Stimulated activated CD8-positive, alpha-beta memory T cell treated with anti-CD3 and anti-CD28 coated beads, Interleukin-12 subunit alpha, Interleukin-12 subunit beta, amount 100 ng/mL, for 24 hours (primary cell): ENCODE measurements around the gene VPREB3.

Source experiments
- DNase-seq: peaks from one replicate; pipeline ENCODE4 v3.0.0-alpha.2; 2020; ENCODE audit errors: extremely low read depth

Gene VPREB3

DNA sequence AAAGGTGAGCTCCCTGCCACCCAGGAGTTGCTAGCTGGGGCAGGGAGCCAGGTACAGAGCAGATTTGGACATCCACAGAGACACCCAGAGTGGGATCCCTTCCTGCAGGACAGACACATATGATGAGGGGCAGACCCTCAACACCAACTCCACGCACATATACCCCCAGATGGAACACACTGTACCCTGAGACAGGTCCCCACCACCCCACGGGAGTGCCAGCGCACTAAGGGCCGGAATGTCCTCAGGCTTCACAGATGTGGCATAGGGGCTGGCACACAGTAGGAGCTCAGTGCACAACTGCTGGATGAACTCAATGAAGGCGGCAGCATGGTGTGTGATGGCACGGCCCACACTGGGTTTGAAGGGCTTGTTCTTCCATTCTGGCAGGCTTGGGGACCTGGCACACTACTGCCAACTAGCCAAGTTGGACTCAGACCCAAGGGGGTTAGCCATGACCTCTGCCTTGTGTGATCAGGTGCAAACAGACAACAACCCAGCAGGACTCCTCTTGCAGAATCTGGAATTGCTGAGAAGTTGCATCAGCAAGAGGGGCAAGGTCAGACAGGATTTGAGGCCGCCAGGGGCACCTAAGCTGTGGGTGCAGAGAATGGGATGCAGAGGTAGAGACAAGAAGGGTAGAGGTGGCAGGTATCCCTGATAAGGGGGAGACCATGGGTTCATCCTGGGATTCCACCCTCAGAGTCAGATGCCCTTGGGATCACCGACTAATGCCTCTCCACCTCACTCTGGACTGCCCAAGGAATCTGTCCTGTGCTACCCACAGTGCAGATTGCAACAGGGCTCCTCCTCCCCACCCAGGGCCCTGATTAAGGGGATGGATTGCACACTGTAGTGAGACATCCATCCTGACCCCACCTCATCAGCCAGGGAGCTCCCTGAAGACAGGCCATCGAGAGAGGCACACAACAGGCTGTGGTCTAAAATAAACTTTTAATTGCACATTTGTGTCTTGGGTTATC is 11.0 kb upstream of the VPREB3 start:
- no peak for DNase-seq

DNA sequence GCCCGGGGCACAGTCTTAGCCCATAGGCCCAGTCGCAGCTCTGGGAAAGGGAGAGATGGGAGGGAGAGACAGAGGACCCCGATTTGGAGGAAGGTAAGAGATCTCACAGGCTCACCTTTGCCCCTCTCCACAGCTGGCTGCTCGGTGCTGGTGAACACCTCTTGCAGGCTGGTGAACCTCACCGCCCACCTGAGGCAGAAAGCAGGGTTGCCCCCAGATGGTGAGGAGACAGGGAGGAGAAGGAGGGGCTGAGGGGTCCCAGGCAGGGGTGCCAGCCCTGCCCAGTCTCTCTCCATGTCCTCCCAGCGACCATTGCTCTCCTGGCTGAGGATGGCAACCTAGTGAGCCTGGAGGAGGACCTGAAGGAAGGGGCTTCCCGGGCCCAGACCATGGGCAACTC is 9.7 kb upstream of the VPREB3 start:
- no peak for DNase-seq

DNA sequence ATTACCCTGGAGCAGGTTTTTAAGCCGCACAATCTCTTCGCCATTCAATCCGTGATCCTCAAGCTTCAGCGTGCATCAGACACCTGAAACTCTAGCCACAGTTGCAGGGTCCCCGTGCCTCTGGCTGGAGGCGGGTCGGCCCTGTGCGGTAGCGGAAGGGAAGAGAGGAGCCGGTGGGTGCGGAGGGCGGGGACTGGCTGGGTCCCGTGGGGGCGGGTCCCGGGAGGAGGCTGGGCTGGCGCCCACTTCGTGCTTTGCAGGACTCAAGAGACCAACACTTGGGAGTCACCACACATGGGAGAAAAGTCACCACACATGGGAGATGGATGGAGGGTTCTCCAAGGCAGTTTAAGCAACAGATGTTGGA is 9.3 kb upstream of the VPREB3 start:
- DNase-seq: no peak

DNA sequence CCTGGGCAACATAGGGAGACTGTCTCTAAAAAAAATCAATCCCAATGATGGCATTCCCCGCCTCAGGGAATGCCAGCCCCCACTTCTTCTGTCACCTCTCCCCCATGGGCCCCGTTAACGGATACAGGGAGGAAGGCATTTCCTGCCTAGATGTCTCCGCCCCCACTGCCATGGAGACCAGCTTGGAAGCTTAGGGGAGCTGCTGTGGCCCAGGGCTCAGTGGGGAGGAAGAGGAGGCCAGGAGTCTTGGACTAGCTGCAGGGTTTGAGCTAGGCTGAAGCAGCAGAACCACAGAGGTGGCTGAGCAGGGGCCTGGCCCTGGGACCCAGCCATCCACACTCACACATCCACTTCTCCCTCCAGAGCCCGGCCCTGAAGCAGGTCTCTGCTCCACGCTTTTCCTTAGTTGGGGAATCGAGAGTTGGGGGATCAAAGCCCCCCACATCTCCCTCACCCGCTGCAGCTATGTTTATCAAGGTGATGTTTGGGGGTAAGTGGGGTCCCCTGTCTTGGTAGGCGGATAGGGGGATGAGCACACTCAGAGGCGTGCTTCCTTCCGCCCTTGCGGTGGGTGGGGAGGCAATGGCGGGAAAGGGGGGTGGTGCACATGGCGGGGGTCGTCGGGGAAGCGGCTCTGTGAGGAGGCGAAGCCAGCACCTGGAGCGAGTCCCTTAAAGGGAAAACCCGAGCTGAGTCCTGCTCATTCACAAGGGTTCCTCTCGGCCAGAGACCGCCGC is 8.8 kb upstream of the VPREB3 start, which contains the start of gene C22orf15:
C22orf15 (plus strand) TSS at position 149 of the 737 bp plus-strand sequence; CDS start at position 466, 317 bp downstream.
- DNase-seq: no peak

DNA sequence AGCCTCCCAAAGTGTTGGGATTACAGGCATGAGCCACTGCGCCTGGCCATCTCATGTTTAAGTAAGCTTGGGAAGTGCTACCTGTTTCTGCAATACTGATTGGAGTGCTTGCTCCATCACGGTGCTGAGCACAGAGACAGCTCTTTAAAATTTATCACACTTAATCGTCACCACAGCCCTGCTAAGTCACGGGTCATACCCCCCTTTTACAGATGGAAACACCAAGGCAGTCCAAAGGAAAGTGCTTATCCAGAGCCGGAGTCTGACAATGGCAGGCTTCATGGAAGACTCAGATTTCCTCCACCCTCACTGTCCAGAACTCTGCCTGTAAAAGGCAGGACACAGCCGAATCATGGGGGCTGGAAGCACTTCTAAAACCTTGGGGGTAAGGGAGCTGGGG is 5.8 kb upstream of the VPREB3 start:
- DNase-seq: no peak

DNA sequence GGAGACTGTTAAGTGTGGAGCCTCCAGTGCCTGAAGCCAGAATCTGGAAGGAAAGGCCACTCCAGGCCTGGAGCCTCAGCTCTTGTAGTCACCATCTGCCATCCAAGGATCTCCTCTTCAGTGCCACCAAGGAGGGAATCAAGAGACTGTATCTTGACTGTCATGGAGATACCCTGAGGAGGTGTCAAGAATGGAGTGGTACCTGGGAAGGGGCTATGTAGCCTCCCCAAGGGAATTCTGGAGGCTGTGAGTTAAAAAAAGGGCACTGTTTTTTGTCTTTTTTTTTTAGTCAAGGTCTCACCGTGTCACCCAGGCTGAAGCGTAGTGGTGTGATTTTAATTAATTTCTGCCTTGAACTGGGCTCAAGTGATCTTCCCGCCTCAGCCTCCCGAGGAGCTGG is 5.3 kb upstream of the VPREB3 start:
- no peak for DNase-seq

DNA sequence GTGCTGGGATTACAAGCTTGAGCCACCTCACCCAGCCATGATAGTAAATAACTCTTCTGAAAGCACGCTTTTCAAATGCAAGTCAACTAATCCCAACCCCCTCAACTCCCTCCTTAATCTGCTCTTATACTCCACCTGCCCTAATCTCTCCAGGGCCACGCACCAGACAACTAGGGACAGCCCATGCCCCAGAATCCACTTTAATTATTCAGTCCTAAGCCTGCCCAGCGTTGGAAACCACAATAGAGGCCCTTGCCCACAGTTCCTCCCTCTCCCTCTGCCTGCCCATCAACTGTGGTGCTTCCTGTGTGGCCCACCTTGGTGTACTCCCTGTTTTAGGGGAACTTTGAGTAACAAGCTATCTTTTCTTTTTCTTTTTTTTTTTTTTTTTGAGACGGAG is 2.7 kb upstream of the VPREB3 start:
- DNase-seq: no peak

DNA sequence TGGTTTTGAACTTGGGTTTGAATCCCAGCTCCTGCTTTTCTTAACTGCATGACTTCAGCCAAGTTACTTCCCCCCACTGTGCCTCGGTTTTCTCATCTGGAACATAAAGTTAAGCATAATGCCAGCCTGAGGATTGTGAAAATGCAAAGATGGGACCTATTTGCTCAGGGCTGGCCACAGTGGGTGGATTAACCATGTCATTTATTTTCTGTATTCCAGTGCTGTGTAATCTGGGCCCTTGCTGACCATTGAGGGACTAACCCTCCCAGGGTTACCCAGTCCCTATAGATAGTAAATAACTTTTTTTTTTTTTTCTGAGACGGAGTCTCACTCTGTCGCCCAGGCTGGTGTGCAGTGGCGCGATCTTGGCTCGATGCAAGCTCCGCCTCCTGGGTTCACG is 1.5 kb upstream of the VPREB3 start:
- DNase-seq: no peak

DNA sequence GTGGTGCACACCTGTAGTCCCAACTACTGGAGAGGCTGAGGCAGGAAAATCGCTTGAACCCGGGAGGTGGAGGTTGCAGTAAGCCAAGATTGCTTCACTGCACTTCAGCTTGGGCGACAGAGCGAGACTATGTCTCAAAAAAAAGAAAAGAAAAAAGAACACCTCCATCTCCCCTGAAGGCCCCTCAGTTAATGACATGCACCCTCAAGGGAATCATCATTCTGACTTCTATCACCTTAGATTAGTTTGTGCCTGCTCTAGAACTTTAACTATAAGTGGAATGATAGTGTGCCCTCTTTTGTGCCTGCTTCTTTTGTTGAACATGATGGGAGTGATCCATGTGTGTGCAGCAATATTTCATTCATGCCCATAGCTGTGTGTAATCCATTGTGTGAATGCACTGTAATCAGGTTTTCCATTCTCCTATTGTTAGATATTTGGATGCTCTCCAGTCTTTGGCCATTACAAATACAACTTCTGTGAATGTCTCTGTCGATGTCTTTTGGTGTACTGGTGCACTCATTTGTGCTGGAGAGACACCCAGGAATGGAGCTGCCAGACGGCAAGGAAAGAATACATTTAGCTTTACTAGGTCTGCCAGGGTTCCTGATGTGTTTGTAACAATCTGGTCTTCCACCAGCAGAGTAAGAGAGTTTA is 883 bp upstream of the VPREB3 start:
- DNase-seq: no peak

DNA sequence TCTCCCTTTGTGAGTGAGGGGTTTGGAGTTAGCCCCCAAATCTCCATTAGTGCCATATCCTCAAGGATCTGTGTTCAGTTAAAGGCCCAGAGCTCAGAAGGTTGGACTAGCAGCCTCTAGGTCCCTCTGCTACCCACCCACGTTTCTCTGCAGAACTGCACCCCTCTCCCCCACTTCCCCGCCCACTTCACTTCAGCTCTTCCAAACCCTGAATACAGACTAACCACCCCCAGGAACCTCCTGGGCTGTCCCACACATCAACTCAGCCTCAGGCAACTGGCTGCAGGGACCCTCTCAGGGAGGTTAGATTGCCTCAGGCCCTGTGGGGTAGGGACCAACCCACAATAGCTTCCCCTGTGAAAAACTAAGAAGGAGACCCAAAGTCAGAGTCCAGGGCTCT is 840 bp downstream of the VPREB3 start:
- DNase-seq: no peak

DNA sequence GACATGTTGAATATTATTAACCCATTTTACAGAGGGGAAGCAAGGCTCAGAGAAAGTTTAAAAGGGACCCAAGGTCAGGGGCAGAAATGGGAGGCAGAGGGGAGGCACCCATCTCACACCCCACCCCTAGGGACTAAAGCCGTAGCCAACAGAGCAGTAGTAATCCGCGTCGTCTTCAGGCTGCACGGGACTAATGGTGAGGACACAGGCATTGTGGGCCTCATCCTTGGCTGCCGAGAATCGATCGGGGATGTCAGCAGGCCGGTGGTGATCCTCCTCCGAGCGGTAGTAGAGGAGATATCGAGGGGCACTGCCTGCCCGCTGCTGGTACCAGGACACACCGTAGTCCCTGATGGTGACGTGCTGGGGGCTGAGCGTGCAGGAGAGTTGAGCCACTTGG is 1.5 kb downstream of the VPREB3 start:
- no peak for DNase-seq

DNA sequence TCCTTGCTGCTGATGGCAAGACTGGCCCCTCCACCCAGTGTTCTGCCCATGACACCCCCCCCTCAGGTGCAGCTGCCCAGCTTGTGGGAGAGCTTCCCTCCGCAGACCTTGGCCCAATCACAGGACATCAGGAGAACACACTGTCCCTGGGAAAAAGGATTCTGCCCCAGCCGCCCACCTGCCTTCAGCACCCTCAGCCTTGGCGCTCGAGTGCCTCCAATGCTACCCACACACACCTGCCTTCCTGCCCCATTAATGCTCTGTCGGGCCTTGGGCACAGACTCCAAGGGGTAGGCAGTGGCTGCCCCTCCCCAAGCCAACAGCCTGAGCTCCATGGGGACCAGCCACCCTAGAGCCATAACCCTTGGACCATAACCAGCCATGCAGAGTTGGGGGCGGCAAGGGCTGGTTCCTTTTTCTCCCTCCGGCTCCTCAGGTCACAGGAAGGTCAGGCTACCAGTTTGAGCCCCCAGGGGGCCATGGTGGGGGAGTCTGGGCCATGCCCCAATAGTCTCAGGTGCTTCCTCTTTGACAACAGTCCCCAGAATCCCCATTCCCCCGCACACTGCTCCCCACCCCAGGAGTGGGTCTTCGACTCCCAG is 2.0 kb downstream of the VPREB3 start:
- DNase-seq: no peak

DNA sequence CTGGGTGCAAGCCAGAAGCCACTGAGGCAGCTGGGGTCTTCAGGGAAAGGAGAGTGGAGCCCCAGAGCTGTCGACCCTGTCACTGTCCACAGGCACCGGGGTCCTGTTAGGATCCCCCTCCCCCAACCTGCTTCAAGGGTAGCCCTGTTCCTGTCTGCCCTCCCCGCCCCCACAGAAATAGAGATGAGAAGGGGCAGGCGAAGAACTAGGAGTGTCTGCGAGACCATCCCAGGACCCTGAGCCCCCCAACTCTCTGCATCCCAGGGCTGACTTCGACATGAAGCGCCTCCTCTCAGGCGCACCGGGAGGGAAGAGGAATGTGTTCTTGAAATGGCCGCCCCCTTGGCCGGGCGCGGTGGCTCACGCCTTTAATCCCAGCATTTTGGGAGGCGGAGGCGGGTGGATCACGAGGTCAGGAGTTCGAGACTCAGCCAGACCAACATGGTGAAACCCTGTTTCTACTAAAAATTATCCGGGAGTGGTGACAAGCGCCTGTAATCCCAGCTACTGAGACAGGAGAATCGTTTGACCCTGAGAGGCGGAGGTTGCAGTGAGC is 2.7 kb downstream of the VPREB3 start:
- no peak for DNase-seq

DNA sequence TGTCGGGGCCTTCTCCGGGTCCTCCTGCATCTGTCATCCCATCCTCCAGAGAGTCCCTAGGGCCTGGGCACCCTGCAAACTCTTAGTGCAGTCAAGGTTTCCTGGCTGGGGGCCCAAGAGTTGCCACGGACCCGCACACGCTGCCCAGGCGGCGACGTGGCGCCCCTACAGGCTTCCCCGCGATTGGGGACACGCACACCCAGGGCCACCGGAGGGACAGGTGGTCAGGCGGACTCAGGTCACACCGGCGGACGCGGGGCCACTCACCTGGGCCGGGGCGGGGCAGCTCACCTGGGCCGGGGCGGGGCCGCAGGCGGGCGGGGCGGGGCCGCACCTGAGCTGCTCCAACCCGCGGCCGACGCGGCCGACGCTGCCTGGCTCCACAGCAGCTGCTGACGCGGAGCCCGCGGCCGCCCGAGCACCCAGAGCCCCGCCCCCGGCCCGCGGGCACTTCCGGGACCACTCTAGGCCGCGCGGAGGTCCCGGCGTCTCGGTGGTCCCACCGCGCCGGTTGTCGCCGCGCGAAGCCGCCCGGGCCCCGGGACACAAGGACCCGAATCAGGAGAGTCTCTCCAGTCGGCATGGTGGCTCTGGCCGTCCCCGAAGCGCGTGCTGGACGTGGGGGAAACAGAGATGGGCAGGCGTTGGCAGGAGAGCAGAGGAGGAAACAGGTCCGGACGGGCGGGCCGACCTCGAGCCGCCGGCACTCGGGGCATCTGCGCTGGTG is 3.3 kb downstream of the VPREB3 start, which contains the start of gene ZNF70:
ZNF70 (minus strand) TSS at position 399 of the 727 bp plus-strand sequence. CDS start 5,972 bp downstream, outside the sequence.
- DNase-seq: peak; percentile 74

DNA sequence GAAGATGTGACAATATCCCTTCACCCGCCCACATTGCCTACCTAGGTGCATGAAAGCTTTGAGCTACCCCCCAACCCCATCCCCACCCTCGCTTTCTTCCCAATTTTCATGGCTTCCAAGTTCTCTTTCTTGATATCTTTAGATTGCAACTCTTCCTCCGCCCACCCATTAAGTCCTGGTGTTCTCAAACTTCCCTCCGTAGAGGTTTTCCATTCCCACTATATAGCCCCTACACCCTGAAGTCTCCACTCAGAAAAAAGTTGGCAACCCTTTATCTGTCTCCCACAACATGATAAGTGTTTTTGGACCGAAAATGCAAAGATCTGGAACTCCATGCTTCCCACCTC is 3.9 kb downstream of the VPREB3 start:
- no peak for DNase-seq

DNA sequence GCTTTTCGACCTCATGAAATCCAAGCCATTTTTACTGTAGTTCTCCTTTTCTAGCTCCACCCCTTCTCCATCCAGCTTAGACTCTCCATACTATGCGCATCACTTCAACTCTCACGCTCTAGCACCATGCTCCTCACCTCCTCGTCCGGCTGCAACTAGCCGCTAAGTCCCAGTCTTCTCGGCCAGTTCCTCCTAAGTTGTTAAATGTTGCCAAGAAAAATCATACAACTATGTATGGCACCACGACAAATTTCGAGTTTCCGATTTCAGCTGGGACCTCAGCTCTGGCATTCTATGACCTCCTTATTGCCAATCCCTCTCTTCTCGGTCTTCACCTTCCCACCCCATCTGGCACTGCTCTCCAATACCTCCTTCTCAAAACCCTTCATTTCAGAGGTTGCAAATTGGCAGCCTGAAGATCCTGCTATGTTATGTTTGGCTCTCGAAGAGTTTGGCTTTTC is 4.4 kb downstream of the VPREB3 start:
- DNase-seq: no peak

DNA sequence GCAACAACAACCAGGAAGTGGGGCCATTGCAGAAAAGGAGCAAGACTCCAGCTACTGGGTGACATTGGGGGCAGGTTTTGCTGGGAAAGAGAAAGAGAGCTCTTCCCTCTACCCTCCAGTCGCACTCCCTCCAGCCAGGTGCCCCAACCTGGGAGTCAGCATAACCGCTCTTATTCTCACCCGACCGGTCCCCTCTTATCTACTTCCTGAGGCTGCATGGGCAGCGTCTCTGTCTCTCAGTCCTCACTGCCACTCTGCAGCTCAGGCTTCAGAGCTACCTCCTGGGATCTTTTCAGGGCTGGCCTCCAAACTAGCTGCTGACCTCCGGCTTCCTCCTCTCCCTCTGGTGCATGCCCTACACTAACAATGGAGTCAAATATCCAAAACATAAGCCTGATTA is 8.4 kb downstream of the VPREB3 start:
- no peak for DNase-seq

DNA sequence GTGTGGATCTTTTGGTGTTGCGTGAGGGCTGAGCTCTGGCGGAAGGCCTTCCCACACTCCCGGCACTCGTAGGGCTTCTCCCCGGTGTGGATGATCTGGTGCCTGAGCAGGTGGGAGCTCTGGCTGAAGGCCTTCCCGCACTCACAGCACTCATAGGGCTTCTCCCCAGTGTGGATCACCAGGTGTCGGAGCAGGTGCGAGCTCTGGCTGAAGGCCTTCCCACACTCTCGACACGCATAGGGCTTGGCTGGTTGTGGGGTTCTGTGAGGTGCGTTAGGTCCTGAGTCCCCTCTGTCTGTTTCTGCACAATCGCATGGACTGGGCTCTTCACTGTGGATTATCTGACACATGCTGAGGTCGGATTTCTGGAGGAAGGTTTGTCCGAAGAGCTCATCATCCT is 9.7 kb downstream of the VPREB3 start:
- DNase-seq: no peak

DNA sequence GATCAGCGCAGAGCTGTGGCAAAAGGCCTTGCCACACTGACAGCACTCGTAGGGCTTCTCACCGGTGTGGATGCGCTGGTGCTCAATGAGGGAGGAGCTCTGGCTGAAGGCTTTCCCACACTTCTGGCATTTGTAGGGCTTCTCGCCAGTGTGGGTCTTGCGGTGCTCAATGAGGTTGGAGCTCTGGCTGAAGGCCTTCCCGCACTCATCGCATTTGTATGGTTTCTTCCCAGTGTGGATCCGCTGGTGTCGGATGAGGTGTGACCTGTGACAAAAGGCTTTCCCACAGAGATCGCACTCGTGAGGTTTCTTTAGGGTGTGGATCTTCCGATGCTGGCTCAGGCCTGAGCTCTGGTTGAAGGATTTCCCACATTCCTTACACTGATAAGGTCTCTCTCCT is 10.2 kb downstream of the VPREB3 start:
- no peak for DNase-seq

DNA sequence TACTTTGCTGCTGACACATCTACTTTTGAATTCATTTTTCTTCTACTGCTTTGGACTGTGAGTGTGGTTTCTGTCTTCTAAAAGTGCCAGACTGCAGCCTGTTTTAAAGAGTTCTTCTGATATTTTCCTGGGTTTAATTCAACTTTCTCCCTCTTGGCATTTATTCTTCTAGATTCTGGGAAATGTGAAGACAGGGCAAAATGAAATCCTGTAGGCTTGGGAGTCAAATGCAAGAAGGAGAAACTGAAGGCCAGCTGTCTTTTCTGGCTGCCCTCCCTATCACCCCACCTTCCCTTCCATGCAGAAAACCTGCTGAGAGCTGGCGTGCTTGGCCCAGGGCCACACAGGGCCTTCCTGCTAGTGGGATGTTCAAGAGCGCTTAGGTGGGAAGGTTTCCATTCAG is 10.9 kb downstream of the VPREB3 start:
- no peak for DNase-seq
